GM21526 (cell line): ENCODE results near the gene HSD17B14.
"Not testable (repeated sequence)": the region's sequence is repeated elsewhere in the genome, so short reads cannot be mapped to it uniquely, and the experiment has no call there.

Source experiments
- ATAC-seq: cut with Tn5 transposase; IDR thresholded peaks from one replicate; pipeline ENCODE4 v1.9.1; 2021; ENCODE audit warnings: moderate library complexity; ENCODE audit not compliant: unreplicated experiment, low FRiP score

Gene HSD17B14

GRCh38 chr19:48768171-48768753, 68.0 kb downstream of the HSD17B14 start:
- not testable (repeated sequence) for ATAC-seq

GRCh38 chr19:48765816-48766215, 70.5 kb downstream of the HSD17B14 start:
- not testable (repeated sequence) for ATAC-seq
